GM12892 (cell line): ENCODE measurements around the gene CCDC106.

ENCODE experiments used
- POLR2AphosphoS5 ChIP-seq: IDR thresholded peaks from 2 replicates; pipeline ENCODE4 v1.6.1; 2011; ENCODE audit warnings: low read depth, low read length, control low read depth
- TAF1 ChIP-seq: IDR thresholded peaks from 2 replicates; pipeline ENCODE4 v1.6.1; 2011; ENCODE audit warnings: low read depth, mild to moderate bottlenecking, control low read depth, low read length, borderline replicate concordance

DNA sequence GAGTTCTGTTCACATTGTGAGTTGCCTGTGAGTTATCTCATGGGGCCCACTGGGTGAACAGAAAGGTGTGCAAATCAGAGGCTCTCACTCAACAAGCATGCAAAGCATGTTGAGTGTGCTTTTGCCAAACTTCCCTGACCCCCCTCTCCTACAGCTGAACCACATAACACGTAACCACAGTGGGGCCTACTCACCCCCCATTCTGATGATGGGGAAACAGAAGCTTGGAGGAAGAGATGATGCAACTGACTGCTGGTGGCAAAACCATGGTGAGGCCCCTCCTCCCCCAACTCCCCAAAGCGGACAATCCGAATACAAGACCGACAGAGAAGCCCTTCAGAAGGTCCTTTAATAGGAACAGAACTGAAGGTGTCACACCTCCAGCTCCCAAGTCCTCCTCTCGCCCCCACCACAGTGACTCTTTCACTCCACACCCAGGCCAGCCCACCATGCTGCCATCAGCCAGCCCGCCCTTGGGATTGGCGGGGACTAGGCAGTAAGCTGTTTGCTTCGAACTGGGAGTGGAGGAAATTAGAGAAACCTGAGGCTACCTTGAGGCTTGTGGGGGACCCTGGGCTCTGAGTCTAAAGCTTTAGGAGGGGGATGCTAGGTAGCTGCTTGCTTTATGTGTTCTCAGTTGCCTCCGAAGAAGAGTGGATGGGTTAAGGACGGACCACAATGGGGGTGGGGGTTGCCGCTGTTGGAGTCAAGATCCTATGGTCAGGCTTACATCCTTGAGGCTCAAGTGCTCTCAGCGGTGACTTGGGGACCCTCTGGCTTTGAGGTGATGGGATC lies 27.4 kb upstream of the CCDC106 start:
- TF ChIP-seq POLR2AphosphoS5, result no peak
- no peak for TF ChIP-seq TAF1
